Mesenchymal stem cell (in vitro differentiated cells and primary cell): ENCODE measurements around the gene PRR20C.
"Not testable (repeated sequence)": the region's sequence is repeated elsewhere in the genome, so short reads cannot be mapped to it uniquely, and the experiment has no call there.

Source experiments
- DNase-seq: peaks from one replicate; pipeline ENCODE4 v3.0.0-alpha.2; 2013
- H2AFZ ChIP-seq: one replicate; pipeline ENCODE4 v1.6.1; 2013; ENCODE audit warnings: low read depth, mild to moderate bottlenecking, control low read depth, inconsistent platforms, low read length, moderate library complexity
- H2AK5ac ChIP-seq: 2 replicates; pipeline ENCODE4 v1.6.1; 2013; ENCODE audit warnings: low read length, moderate library complexity, mild to moderate bottlenecking, inconsistent platforms; ENCODE audit not compliant: severe bottlenecking
- H2BK120ac ChIP-seq: one replicate; pipeline ENCODE4 v1.6.1; 2013; ENCODE audit warnings: low read depth, mild to moderate bottlenecking, inconsistent platforms, low read length, moderate library complexity
- H2BK12ac ChIP-seq, 2 experiments: one replicate each; pipeline ENCODE4 v1.6.1; 2013; ENCODE audit warnings: inconsistent platforms in 2 of 2, low read length in 2 of 2, mild to moderate bottlenecking in 2 of 2, moderate library complexity in 2 of 2, control low read depth in 1 of 2
- H2BK15ac ChIP-seq: one replicate; pipeline ENCODE4 v1.6.1; 2013; ENCODE audit warnings: mild to moderate bottlenecking, low read depth, inconsistent platforms; ENCODE audit not compliant: poor library complexity, severe bottlenecking
- H2BK5ac ChIP-seq: 2 replicates; pipeline ENCODE4 v1.6.1; 2013; ENCODE audit warnings: low read depth, mild to moderate bottlenecking, low read length, control low read depth, inconsistent platforms; ENCODE audit not compliant: poor library complexity, severe bottlenecking
- H3K14ac ChIP-seq, 2 experiments: one replicate each; pipeline ENCODE4 v1.6.1; 2013; ENCODE audit warnings: inconsistent platforms in 2 of 2, low read length in 2 of 2, control low read depth in 1 of 2, mild to moderate bottlenecking in 1 of 2, moderate library complexity in 1 of 2
- H3K18ac ChIP-seq, 2 experiments: one replicate each; pipeline ENCODE4 v1.6.1; 2013; ENCODE audit warnings: inconsistent platforms in 2 of 2, low read length in 2 of 2, control low read depth in 1 of 2, low read depth in 1 of 2, mild to moderate bottlenecking in 1 of 2
- H3K23ac ChIP-seq, 2 experiments: one replicate each; pipeline ENCODE4 v1.6.1; 2013; ENCODE audit warnings: inconsistent platforms in 2 of 2, low read length in 2 of 2, mild to moderate bottlenecking in 2 of 2, moderate library complexity in 2 of 2, control low read depth in 1 of 2
- H3K27ac ChIP-seq: 2 replicates; pipeline ENCODE4 v1.5.1; 2013; ENCODE audit warnings: mild to moderate bottlenecking, moderate library complexity, low read length, control low read depth, inconsistent platforms; ENCODE audit not compliant: poor library complexity, severe bottlenecking
- H3K27me3 ChIP-seq, 2 experiments: 2 replicates each; pipeline versions ENCODE4 v1.6.1 to v1.7.0; 2013; ENCODE audit warnings: low read length in 2 of 2, mild to moderate bottlenecking in 2 of 2, moderate library complexity in 2 of 2, control low read depth in 1 of 2, inconsistent platforms in 1 of 2; ENCODE audit not compliant: control insufficient read depth in 1 of 2, insufficient read depth in 1 of 2
- H3K36me3 ChIP-seq, 2 experiments: 2 replicates each; pipeline versions ENCODE4 v1.6.1 to v1.7.0; 2013; ENCODE audit warnings: low read length in 2 of 2, control low read depth in 1 of 2, inconsistent platforms in 1 of 2, low read depth in 1 of 2, mild to moderate bottlenecking in 1 of 2; ENCODE audit not compliant: insufficient read depth in 2 of 2, control insufficient read depth in 1 of 2
- H3K4ac ChIP-seq, 2 experiments: one replicate each; pipeline ENCODE4 v1.6.1; 2013; ENCODE audit warnings: inconsistent platforms in 2 of 2, low read length in 2 of 2, mild to moderate bottlenecking in 2 of 2, moderate library complexity in 2 of 2, control low read depth in 1 of 2, low read depth in 1 of 2
- H3K4me1 ChIP-seq: 2 replicates; pipeline ENCODE4 v1.6.1; 2013; ENCODE audit warnings: low read depth, low read length, control low read depth; ENCODE audit not compliant: control insufficient read depth, insufficient read depth
- H3K4me2 ChIP-seq: 2 replicates; pipeline ENCODE4 v1.6.1; 2013; ENCODE audit warnings: low read length, mild to moderate bottlenecking, inconsistent platforms; ENCODE audit not compliant: poor library complexity, severe bottlenecking
- H3K4me3 ChIP-seq, 2 experiments: 2 replicates each; pipeline versions ENCODE4 v1.5.1 to v1.7.0; 2013; ENCODE audit warnings: low read length in 2 of 2, mild to moderate bottlenecking in 2 of 2, control low read depth in 1 of 2, low read depth in 1 of 2; ENCODE audit not compliant: insufficient read depth in 1 of 2
- H3K79me1 ChIP-seq: replicated peaks from 2 replicates; pipeline ENCODE4 v1.6.1; 2013; ENCODE audit warnings: mild to moderate bottlenecking, control low read depth, low read length, inconsistent platforms; ENCODE audit not compliant: poor library complexity, severe bottlenecking
- H3K9ac ChIP-seq: 2 replicates; pipeline ENCODE4 v1.7.0; 2013; ENCODE audit warnings: mild to moderate bottlenecking, low read length, moderate library complexity
- H3K9me3 ChIP-seq: 2 replicates; pipeline ENCODE4 v1.7.0; 2013; ENCODE audit warnings: mild to moderate bottlenecking, low read length; ENCODE audit not compliant: control insufficient read depth
- H4K8ac ChIP-seq: one replicate; pipeline ENCODE4 v1.6.1; 2013; ENCODE audit warnings: inconsistent platforms, mild to moderate bottlenecking, low read length, moderate library complexity
- H4K91ac ChIP-seq: one replicate; pipeline ENCODE4 v1.6.1; 2013; ENCODE audit warnings: mild to moderate bottlenecking, low read length, inconsistent platforms
- WGBS: methylation state at CpG from one replicate; pipeline ENCODE4 v1.1.7; 2013; ENCODE audit warnings: mixed read lengths; 5-methylcytosine and 5-hydroxymethylcytosine counted together

Gene PRR20C

DNA sequence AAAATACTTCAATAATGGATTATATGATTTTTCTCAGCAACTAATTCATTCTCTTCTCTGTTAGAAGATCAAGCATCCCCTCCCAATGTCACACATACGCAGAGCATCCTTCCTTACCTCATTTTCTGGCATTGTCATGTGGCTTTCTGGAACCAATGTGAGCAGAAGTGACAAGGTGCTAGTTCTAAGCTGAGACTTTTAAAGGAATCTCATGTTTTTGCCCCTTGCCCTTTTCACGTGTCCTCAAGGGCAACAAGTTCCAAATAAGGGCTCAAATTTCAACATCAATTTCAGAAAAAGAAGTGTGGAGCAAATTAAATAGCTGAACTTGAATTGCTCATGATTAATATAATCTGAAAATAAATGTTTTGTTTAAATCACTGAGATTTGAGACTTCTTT, 17.8 kb upstream of the PRR20C start:
- Histone ChIP-seq H4K91ac (no peak overlapping the region), H3K9ac (no peak overlapping the region), H2BK120ac (no peak overlapping the region), H3K27me3 (no peaks in the 10 kb centered on the region), H4K8ac (no peak overlapping the region), H3K4me3 (no peak overlapping the region), H3K14ac (no peak overlapping the region), H3K4me1 (no peaks in the 10 kb centered on the region), H2BK5ac (no peak overlapping the region), H3K18ac (no peak overlapping the region), H3K4me2 (no peak overlapping the region), H2BK12ac (no peak overlapping the region), H3K79me1 (no peaks in the 10 kb centered on the region), H3K27ac (no peak overlapping the region), H3K9me3 (peaks cover 6% of the 10 kb centered on the region), H2AK5ac (no peak overlapping the region), H3K36me3 (no peaks in the 10 kb centered on the region), H3K4ac (no peak overlapping the region), H2BK15ac (no peak overlapping the region), H3K23ac (no peak overlapping the region), H2AFZ (no peak overlapping the region)
- DNase-seq, result no peak
- 82% methylated on average over 2 of the region's 2 CpGs for WGBS

DNA sequence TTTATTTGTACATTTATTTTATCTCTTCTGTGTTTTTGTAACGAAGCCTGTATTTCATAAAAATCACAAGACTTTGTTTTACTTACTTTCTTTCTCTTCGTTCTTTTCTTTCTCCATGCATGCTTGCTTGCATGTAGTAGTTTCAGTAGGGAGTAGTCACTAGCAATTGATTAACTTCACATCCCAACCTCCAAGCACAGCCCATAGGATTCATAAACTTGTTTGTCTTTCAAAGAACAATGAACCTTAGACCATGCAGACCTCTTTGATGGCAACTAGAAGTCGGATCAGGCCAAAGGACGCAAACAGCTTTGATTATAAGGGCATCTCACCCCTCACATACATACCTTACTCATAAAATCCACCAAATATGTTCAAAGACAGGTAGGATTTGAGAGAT, 16.3 kb upstream of the PRR20C start:
- Histone ChIP-seq H3K9ac (no peak overlapping the region), H3K4ac (no peak overlapping the region), H2BK120ac (no peak overlapping the region), H3K79me1 (no peaks in the 10 kb centered on the region), H3K36me3 (no peaks in the 10 kb centered on the region), H4K91ac (no peak overlapping the region), H3K4me2 (no peak overlapping the region), H4K8ac (no peak overlapping the region), H3K4me3 (no peak overlapping the region), H3K23ac (no peak overlapping the region), H2AFZ (no peak overlapping the region), H3K9me3 (no peaks in the 10 kb centered on the region), H2BK12ac (no peak overlapping the region), H2BK15ac (no peak overlapping the region), H3K14ac (no peak overlapping the region), H3K4me1 (no peaks in the 10 kb centered on the region), H3K27ac (no peak overlapping the region), H3K18ac (no peak overlapping the region), H3K27me3 (no peaks in the 10 kb centered on the region), H2AK5ac (no peak overlapping the region), H2BK5ac (no peak overlapping the region)
- no peak for DNase-seq
- WGBS, result 82% methylated on average over 2 of the region's 4 CpGs

- H3K4me1 ChIP-seq, result no peaks in the 10 kb centered on the region
- no CpG with 5 or more reads among the region's 5 CpGs for WGBS
- no peak overlapping the region for H2AFZ ChIP-seq
- no peak overlapping the region for H2BK15ac ChIP-seq
- no peak overlapping the region for H2BK5ac ChIP-seq
- H3K9me3 ChIP-seq, result no peaks in the 10 kb centered on the region
- H3K36me3 ChIP-seq, result no peaks in the 10 kb centered on the region
- no peaks in the 10 kb centered on the region for H3K27me3 ChIP-seq
- no peak overlapping the region for H2BK120ac ChIP-seq
- no peak for DNase-seq
- no peak overlapping the region for H3K4ac ChIP-seq
- H3K79me1 ChIP-seq, result no peaks in the 10 kb centered on the region
- H3K18ac ChIP-seq, result no peak overlapping the region
- H2AK5ac ChIP-seq, result no peak overlapping the region
- no peak overlapping the region for H3K14ac ChIP-seq
- no peak overlapping the region for H2BK12ac ChIP-seq
- no peak overlapping the region for H4K8ac ChIP-seq
- H3K4me3 ChIP-seq, result no peak overlapping the region
- no peak overlapping the region for H3K4me2 ChIP-seq
- no peak overlapping the region for H3K27ac ChIP-seq
- no peak overlapping the region for H4K91ac ChIP-seq
- no peak overlapping the region for H3K23ac ChIP-seq
- no peak overlapping the region for H3K9ac ChIP-seq
Observed at GRCh38 chr13:57138988-57139387, 14.9 kb upstream of the PRR20C start.

- not testable (repeated sequence) for H3K79me1 ChIP-seq, H3K4me2 ChIP-seq, H3K9me3 ChIP-seq, H2BK15ac ChIP-seq, H2BK5ac ChIP-seq, H3K4me1 ChIP-seq, H3K4me3 ChIP-seq, H2BK12ac ChIP-seq, H3K27me3 ChIP-seq, H3K27ac ChIP-seq, DNase-seq, H3K14ac ChIP-seq, H2AFZ ChIP-seq, H2AK5ac ChIP-seq, H3K36me3 ChIP-seq, H3K23ac ChIP-seq, H3K18ac ChIP-seq, H3K9ac ChIP-seq, H3K4ac ChIP-seq, H4K91ac ChIP-seq, H2BK120ac ChIP-seq, H4K8ac ChIP-seq
- WGBS, result no CpG with 5 or more reads among the region's 18 CpGs
Observed at GRCh38 chr13:57139781-57140180, 14.1 kb upstream of the PRR20C start.
